Testis (tissue), 2 donors: ENCODE data around the gene MARS1.
"Not testable (repeated sequence)": the region's sequence is repeated elsewhere in the genome, so short reads cannot be mapped to it uniquely, and the experiment has no call there.

Source experiments
- POLR2A ChIP-seq: fragments of 450-650 bp; IDR thresholded peaks from one replicate; pipeline ENCODE4 v1.6.1; 2017; ENCODE audit warnings: antibody characterized with exemption, mild to moderate bottlenecking, moderate library complexity
- TF ChIP-seq, protein P1 (sequence below), 3 experiments: fragments of 450-650 bp in 2 of 3; fragments of 200-600 bp in 1 of 3; sonication (generic) in 1 of 3; IDR thresholded peaks; one replicate each; pipeline ENCODE4 v1.5.1; 2016 to 2019; ENCODE audit warnings: antibody characterized with exemption in 3 of 3, mild to moderate bottlenecking in 2 of 3, moderate library complexity in 1 of 3

DNA sequence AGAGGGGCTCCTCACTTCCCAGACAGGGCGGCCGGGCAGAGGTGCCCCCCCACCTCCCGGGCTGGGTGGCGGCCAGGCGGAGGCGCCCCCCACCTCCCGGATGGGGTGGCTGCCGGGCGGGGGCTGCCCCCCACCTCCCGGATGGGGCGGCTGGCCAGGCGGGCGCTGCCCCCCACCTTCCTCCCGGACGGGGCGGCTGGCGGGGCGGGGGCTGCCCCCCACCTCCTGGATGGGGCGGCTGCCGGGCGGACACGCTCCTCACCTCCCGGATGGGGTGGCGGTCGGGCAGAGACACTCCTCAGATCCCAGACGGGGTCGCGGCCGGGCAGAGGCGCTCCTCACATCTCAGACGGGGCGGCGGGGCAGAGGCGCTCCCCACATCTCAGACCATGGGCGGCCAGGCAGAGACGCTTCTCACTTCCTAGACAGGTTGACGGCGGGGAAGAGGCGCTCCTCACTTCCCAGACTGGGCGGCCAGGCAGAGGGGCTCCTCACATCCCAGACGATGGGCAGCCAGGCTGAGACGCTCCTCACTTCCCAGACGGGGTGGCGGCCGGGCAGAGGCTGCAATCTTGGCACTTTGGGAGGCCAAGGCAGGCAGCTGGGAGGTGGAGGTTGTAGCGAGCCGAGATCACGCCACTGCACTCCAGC, 7.3 kb downstream of the MARS1 start:
- TF ChIP-seq, protein P1, sequence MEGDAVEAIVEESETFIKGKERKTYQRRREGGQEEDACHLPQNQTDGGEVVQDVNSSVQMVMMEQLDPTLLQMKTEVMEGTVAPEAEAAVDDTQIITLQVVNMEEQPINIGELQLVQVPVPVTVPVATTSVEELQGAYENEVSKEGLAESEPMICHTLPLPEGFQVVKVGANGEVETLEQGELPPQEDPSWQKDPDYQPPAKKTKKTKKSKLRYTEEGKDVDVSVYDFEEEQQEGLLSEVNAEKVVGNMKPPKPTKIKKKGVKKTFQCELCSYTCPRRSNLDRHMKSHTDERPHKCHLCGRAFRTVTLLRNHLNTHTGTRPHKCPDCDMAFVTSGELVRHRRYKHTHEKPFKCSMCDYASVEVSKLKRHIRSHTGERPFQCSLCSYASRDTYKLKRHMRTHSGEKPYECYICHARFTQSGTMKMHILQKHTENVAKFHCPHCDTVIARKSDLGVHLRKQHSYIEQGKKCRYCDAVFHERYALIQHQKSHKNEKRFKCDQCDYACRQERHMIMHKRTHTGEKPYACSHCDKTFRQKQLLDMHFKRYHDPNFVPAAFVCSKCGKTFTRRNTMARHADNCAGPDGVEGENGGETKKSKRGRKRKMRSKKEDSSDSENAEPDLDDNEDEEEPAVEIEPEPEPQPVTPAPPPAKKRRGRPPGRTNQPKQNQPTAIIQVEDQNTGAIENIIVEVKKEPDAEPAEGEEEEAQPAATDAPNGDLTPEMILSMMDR (IDR thresholded peaks at IDR 0.05), result not testable (repeated sequence)
- not testable (repeated sequence) for TF ChIP-seq POLR2A
